ENCODE measurements around the gene ATG16L2.
"Not testable (repeated sequence)": the region's sequence is repeated elsewhere in the genome, so short reads cannot be mapped to it uniquely, and the experiment has no call there.

ATG16L2 gene

DNA sequence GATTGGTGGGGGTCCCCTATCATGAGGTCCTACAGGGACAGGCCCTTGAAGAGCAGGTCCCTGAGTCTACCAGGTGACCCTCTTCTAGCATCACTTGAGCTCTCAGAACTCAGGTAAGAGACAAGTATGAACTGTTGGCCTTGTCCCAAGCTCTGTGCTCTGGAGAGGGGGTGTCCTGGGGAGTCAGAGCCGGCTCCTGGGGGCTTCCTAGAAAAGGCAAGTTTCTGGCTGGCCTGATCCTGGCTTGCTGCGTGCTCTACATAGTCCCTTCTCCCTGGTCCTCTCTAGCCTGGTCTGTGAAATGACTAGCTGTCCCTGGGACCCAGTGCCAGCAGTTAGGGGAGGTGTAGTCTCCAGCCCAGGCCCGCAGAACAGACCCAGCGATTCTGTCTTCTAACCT is 11.4 kb downstream of the ATG16L2 start:
- no peak overlapping the region for H3K4me3 ChIP-seq (replicated peaks in 1 of 2; ENCODE audit: low read depth in 2 of 2, low read length in 2 of 2)
- TF ChIP-seq CTCF (IDR thresholded peaks at IDR 0.05; ENCODE audit: low read depth, low read length): no peak
- DNase-seq (ENCODE audit: low read depth in 2 of 2): no peak

DNA sequence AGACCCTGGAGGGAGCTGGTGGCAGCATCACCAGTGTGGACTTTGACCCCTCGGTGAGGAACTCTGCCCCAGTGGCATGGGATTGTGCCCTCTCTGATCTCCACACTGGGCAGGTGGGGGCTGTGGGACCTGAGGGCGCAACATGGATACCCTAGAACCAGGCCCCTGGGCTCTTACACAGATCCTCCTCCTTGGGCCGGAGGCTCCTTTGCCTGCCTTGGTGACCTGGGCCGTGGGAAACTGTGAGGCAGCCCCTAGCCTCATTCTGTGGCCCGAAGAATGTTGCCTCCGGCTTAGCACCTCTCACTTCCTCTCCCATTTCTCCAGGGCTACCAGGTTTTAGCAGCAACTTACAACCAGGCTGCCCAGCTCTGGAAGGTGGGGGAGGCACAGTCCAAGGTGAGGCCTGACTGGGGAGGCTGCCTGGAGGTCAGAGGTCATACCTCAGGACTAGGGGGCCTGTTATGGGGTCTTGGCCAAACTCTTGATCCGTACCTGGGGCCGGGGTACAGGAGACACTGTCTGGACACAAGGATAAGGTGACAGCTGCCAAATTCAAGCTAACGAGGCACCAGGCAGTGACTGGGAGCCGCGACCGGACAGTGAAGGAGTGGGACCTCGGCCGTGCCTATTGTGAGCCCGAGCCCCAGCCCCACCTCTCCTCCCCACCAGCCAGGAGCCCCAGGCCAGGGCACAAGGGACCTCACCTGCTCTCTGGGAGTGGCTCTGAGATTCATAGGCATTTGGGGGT is 12.2 kb downstream of the ATG16L2 start:
- no peak overlapping the region for H3K4me3 ChIP-seq (replicated peaks in 1 of 2; ENCODE audit: low read depth in 2 of 2, low read length in 2 of 2)
- no peak for DNase-seq (ENCODE audit: low read depth in 2 of 2)
- TF ChIP-seq CTCF (IDR thresholded peaks at IDR 0.05; ENCODE audit: low read depth, low read length): no peak

DNA sequence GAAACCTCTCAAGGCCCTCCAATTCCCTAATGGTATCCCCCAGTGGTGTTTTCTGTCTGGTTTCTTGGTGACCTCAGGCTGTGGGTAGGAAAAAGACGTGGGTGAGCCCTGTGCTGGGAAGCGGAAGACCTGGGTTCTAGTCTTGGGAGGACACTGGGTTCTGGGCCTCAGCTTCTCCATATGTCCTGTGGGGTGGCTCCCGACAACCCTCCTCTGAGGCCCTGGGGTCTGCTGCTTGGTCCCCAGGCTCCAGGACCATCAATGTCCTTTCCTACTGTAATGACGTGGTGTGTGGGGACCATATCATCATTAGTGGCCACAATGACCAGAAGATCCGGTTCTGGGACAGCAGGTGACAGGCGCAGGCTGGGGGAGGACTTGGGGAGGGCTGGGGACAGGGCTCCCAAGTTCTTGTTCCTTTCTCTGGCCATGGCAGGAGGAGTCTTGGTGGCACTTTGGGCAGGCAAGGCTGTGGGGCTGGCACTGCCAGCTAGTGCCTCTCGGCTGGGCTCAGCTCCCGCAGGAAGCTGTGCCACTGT is 12.8 kb downstream of the ATG16L2 start:
- no peak overlapping the region for H3K4me3 ChIP-seq (replicated peaks in 1 of 2; ENCODE audit: low read depth in 2 of 2, low read length in 2 of 2)
- no peak for DNase-seq (ENCODE audit: low read depth in 2 of 2)
- no peak for TF ChIP-seq CTCF (IDR thresholded peaks at IDR 0.05; ENCODE audit: low read depth, low read length)

DNA sequence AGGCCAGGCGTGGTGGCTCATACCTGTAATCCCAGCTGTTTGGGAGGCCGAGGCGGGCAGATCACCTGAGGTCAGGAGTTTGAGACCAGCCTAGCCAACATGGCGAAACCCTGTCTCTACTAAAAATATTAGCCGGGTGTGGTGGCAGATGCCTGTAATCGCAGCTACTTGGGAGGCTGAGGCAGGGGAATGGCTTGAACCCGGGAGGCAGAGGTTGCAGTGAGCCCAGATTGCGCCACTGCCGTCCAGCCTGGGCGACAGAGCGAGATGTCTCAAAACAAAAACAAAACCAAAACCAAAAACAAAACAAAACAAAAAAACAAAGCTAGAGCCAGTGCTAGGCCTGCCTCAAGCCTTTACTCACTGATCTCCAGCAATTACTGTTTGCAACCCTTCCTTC is 13.4 kb downstream of the ATG16L2 start:
- not testable (repeated sequence) for H3K4me3 ChIP-seq (replicated peaks in 1 of 2; ENCODE audit: low read depth in 2 of 2, low read length in 2 of 2)

GRCh38 chr11:72828081-72828567 is 13.9 kb downstream of the ATG16L2 start:
- no peak overlapping the region for H3K4me3 ChIP-seq (replicated peaks in 1 of 2; ENCODE audit: low read depth in 2 of 2, low read length in 2 of 2)

More for the DNA sequence above, 13.4 kb downstream of the ATG16L2 start:
- DNase-seq (ENCODE audit: low read depth in 2 of 2): not testable (repeated sequence)

GRCh38 chr11:72828692-72829101 is 14.5 kb downstream of the ATG16L2 start:
- TF ChIP-seq CTCF (IDR thresholded peaks at IDR 0.05; ENCODE audit: low read depth, low read length): no peak
- DNase-seq (ENCODE audit: low read depth in 2 of 2): no peak
- H3K4me3 ChIP-seq (replicated peaks in 1 of 2; ENCODE audit: low read depth in 2 of 2, low read length in 2 of 2): no peak overlapping the region

More at GRCh38 chr11:72828081-72828567, 13.9 kb downstream of the ATG16L2 start:
- no peak for TF ChIP-seq CTCF (IDR thresholded peaks at IDR 0.05; ENCODE audit: low read depth, low read length)
- peak in 1 of 2 donors; percentile 55 for DNase-seq (ENCODE audit: low read depth in 2 of 2)

DNA sequence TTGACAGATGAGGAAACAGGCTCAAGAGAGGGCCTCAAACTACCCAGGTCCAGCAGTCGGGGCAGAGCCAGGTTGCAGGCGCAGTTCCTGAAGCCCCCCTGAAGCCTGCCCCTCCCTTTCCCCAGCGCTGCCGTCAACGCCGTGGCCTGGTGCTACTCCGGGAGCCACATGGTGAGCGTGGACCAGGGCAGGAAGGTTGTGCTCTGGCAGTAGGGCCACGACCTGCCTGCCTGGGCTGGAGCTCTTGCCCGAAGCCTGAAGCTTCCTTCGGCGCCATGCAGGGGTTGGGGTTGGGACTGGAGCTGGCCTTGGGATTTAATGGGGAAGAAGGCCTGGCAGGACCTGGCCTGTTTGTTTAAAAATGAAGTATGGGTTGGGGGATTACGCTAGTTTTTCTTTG is 15.0 kb downstream of the ATG16L2 start:
- no peak for TF ChIP-seq CTCF (IDR thresholded peaks at IDR 0.05; ENCODE audit: low read depth, low read length)
- DNase-seq (ENCODE audit: low read depth in 2 of 2): no peak
- no peak overlapping the region for H3K4me3 ChIP-seq (replicated peaks in 1 of 2; ENCODE audit: low read depth in 2 of 2, low read length in 2 of 2)
